C4-2B (cell line): Measurements from ENCODE around the gene NUP93.

ENCODE experiments used
- ZFX ChIP-seq: fragments of 450-650 bp; IDR thresholded peaks from 2 replicates; pipeline ENCODE4 v1.6.1; 2017
- TF ChIP-seq, protein P1 (sequence below): fragments of 450-650 bp; conservative IDR thresholded peaks from 2 replicates; pipeline ENCODE4 v1.5.1; 2017; ENCODE audit warnings: mild to moderate bottlenecking

DNA sequence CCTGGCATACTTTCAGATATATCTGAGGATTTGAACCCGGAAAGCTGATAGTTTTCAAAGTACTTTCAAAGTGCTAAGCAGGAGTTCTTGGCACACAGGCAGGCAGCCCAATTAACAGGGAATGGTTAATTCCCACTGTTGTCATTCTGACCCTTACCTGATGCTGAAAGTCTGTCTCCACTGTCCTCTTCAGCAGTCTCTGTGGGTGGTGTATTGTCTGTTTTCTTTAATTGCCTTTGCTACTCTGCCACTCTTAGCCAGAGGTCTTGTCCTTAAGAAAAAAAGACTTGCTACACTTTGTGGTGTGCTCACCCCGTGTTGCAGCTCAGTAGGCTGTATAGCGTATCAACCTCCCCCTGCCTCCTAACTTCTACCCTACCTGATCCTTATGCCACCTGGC lies 71.8 kb downstream of the NUP93 start:
- TF ChIP-seq, protein P1, sequence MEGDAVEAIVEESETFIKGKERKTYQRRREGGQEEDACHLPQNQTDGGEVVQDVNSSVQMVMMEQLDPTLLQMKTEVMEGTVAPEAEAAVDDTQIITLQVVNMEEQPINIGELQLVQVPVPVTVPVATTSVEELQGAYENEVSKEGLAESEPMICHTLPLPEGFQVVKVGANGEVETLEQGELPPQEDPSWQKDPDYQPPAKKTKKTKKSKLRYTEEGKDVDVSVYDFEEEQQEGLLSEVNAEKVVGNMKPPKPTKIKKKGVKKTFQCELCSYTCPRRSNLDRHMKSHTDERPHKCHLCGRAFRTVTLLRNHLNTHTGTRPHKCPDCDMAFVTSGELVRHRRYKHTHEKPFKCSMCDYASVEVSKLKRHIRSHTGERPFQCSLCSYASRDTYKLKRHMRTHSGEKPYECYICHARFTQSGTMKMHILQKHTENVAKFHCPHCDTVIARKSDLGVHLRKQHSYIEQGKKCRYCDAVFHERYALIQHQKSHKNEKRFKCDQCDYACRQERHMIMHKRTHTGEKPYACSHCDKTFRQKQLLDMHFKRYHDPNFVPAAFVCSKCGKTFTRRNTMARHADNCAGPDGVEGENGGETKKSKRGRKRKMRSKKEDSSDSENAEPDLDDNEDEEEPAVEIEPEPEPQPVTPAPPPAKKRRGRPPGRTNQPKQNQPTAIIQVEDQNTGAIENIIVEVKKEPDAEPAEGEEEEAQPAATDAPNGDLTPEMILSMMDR = no peak
- TF ChIP-seq ZFX = no peak
